Ovary (tissue), 9 donors: Measurements from ENCODE around the gene AHRR. TPM values are rescaled to one million over a fixed set of nuclear protein-coding genes. Genes with fewer than 3 reads are reported as not detected.
A peak's percentile ranks its signal among the peaks of the same experiment; 100 is the strongest.

ENCODE experiments used
- DNase-seq, 5 donors: peaks; one replicate each; pipeline ENCODE4 v3.0.0-alpha.2; 2019 to 2020
- H3K27ac ChIP-seq, 2 donors: fragments of 200-600 bp; one replicate each; pipeline versions ENCODE4 v1.5.1 to v1.8.0; 2019 to 2022
- H3K27me3 ChIP-seq: fragments of 200-600 bp; one replicate; pipeline ENCODE4 v1.8.0; 2022
- H3K36me3 ChIP-seq: fragments of 200-600 bp; sonication (generic); one replicate; pipeline ENCODE4 v1.5.1; 2019
- H3K4me1 ChIP-seq: one replicate; pipeline ENCODE4 v1.8.1; 2013; ENCODE audit warnings: mild to moderate bottlenecking, moderate library complexity; ENCODE audit not compliant: insufficient read depth
- H3K4me3 ChIP-seq: fragments of 200-600 bp; sonication (generic); one replicate; pipeline ENCODE4 v1.5.1; 2017
- H3K9me3 ChIP-seq, 2 donors: fragments of 200-600 bp in 1 of 2; sonication (generic) in 1 of 2; one replicate each; pipeline versions ENCODE4 v1.5.1 to v1.8.1; 2013 to 2019; ENCODE audit warnings: mild to moderate bottlenecking in 1 of 2, moderate library complexity in 1 of 2
- CTCF ChIP-seq, 3 donors: fragments of 450-650 bp in 2 of 3; fragments of 200-600 bp in 1 of 3; IDR thresholded peaks; one replicate each; pipeline versions ENCODE4 v1.5.1 to v1.8.0; 2016 to 2022; ENCODE audit warnings: antibody characterized with exemption in 3 of 3, mild to moderate bottlenecking in 1 of 3
- EP300 ChIP-seq: sonication (generic); formaldehyde crosslinking; IDR thresholded peaks from one replicate; pipeline ENCODE4 v1.6.1; 2017; ENCODE audit warnings: antibody characterized with exemption
- POLR2A ChIP-seq: fragments of 450-650 bp; IDR thresholded peaks from one replicate; pipeline ENCODE4 v1.6.1; 2017; ENCODE audit warnings: antibody characterized with exemption, mild to moderate bottlenecking, moderate library complexity
- WGBS, 3 donors: extraction: QIAGEN DNeasy Blood & Tissue Kit in 1 of 3; methylation state at CpG; one replicate each; pipeline versions ENCODE4 v1.1.5 to v1.1.7; 2013 to 2017; 5-methylcytosine and 5-hydroxymethylcytosine counted together
- intact Hi-C, 4 donors: fragments of 100-400 bp; cut with DNase I; formaldehyde crosslinking; loops; one replicate each; pipeline versions ENCODE4 v1.11.0 to v1.15.1; 2022 to 2023
- polyA plus RNA-seq, 2 donors: library from polyadenylated mRNA; stranded (reverse); fragments of 200-250 nt in 1 of 2; fragments of 350-450 nt in 1 of 2; fragmentation: Illumina TruSeq in 1 of 2; extraction: RNeasy Lipid Tissue Mini Kit (QIAGEN cat#74804) in 1 of 2; gene quantifications; one replicate each; pipeline ENCODE4 v1.2.3, GENCODE V29; 2013 to 2014
- total RNA-seq, 7 donors: library from RNA; depleted of rRNA in 2 of 7; stranded (reverse); fragments of >200 nt in 2 of 7; fragmentation: NEBNext Ultra II Directional in 3 of 7; extraction: Animal tissue kit (Norgen Biotek cat#: 25700) in 3 of 7; gene quantifications; one replicate each; pipeline versions ENCODE4 v1.1.0 to v1.2.4, GENCODE V29; 2016 to 2023
- donor health status: DM: no; HTN: no; CAD: no; lungs with moderate emphysema.
- donor health status: DM: no; HTN: no; CAD: no.
- donor health status: Bipolar disorder and iron deficiency.
- donor health status: DM: yes; HTN: yes; CAD: no.
- donor health status: DM: no; HTN: no; CAD: no.
- donor health status: DM: yes; HTN: yes; CAD: no.

AHRR gene
- total and polyA plus RNA-seq, 9 donors = 0.72 to 14.9 (median 2.0) TPM

- no peak overlapping the region for H3K4me3 ChIP-seq
- no peaks in the 10 kb centered on the region for H3K36me3 ChIP-seq
- WGBS, 3 donors = 91 to 95% (median 94%) methylated on average over 35 of the region's 35 CpGs
- intact Hi-C loops = no loop called here
- DNase-seq = peak in 2 of 5 donors; percentile 23 to 33
- H3K4me1 ChIP-seq = peaks cover 17% of the 10 kb centered on the region
- no peaks in the 10 kb centered on the region for H3K9me3 ChIP-seq
- TF ChIP-seq CTCF (IDR thresholded peaks at IDR 0.05) (no peak), POLR2A (no peak), EP300 (no peak)
- H3K27me3 ChIP-seq = no peaks in the 10 kb centered on the region
- peak overlapping the region; percentile 63 to 86 for H3K27ac ChIP-seq
These were observed 77.2 kb downstream of the AHRR start for GRCh38 chr5:398475-399295.

GRCh38 chr5:399296-400281 is 78.1 kb downstream of the AHRR start:
- TF ChIP-seq POLR2A (peak; percentile 5), EP300 (no peak), CTCF (IDR thresholded peaks at IDR 0.05) (no peak)
- intact Hi-C loops = no loop called here
- DNase-seq = peak; percentile 91 to 97 (median 94)
- Histone ChIP-seq H3K4me1 (peaks cover 17% of the 10 kb centered on the region), H3K27me3 (no peaks in the 10 kb centered on the region), H3K4me3 (no peak overlapping the region), H3K9me3 (no peaks in the 10 kb centered on the region), H3K27ac (peak overlapping the region; percentile 63 to 86), H3K36me3 (no peaks in the 10 kb centered on the region)
- WGBS, 3 donors = 18 to 25% (median 22%) methylated on average over 45 of the region's 45 CpGs

GRCh38 chr5:400282-401145 is 79.0 kb downstream of the AHRR start:
- intact Hi-C loops = no loop called here
- TF ChIP-seq EP300 (no peak), CTCF (IDR thresholded peaks at IDR 0.05) (no peak), POLR2A (no peak)
- Histone ChIP-seq H3K9me3 (no peaks in the 10 kb centered on the region), H3K4me1 (peaks cover 17% of the 10 kb centered on the region), H3K27ac (peak overlapping the region; percentile 63 to 86), H3K27me3 (no peaks in the 10 kb centered on the region), H3K4me3 (no peak overlapping the region), H3K36me3 (no peaks in the 10 kb centered on the region)
- whole genome bisulfite sequencing, 3 donors = 34 to 36% (median 36%) methylated on average over 26 of the region's 26 CpGs
- DNase-seq = peak in 3 of 5 donors; percentile 17 to 49 (median 45)
